Gastrocnemius medialis (tissue), 4 donors: ENCODE data around the gene GPR32.
"Not testable (repeated sequence)": the region's sequence is repeated elsewhere in the genome, so short reads cannot be mapped to it uniquely, and the experiment has no call there.

Experiments
- POLR2A ChIP-seq, 2 donors: fragments of 450-650 bp; IDR thresholded peaks; one replicate each; pipeline ENCODE4 v1.6.1; 2017; ENCODE audit warnings: antibody characterized with exemption in 2 of 2, mild to moderate bottlenecking in 2 of 2, moderate library complexity in 2 of 2
- TF ChIP-seq, protein P1 (sequence below), 5 experiments: fragments of 450-650 bp in 3 of 5; fragments of 200-600 bp in 2 of 5; sonication (generic) in 2 of 5; IDR thresholded peaks in 4 of 5; conservative IDR thresholded peaks in 1 of 5; 1 replicate in 4 of 5; 2 replicates in 1 of 5; pipeline ENCODE4 v1.5.1; 2016 to 2019; ENCODE audit warnings: antibody characterized with exemption in 5 of 5, mild to moderate bottlenecking in 3 of 5, moderate library complexity in 3 of 5

DNA sequence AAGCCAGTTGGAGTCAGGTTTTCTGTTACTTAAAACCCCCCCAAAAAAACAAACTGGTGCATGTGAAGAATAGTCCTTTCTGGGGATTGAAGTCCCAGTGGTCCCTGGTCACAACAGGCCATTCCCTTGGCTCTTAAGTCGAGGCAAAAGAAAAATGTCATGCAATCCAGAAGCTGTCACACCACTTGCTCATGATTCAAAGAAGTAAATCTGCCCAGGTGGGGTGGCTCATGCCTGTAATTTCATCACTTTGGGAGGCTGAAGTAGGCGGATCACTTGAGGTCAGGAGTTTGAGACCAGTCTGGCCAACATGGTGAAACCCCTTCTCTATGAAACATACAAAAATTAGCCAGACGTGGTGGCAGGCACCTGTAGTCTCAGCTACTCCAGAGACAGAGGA lies 8.8 kb upstream of the GPR32 start:
- TF ChIP-seq, protein P1, sequence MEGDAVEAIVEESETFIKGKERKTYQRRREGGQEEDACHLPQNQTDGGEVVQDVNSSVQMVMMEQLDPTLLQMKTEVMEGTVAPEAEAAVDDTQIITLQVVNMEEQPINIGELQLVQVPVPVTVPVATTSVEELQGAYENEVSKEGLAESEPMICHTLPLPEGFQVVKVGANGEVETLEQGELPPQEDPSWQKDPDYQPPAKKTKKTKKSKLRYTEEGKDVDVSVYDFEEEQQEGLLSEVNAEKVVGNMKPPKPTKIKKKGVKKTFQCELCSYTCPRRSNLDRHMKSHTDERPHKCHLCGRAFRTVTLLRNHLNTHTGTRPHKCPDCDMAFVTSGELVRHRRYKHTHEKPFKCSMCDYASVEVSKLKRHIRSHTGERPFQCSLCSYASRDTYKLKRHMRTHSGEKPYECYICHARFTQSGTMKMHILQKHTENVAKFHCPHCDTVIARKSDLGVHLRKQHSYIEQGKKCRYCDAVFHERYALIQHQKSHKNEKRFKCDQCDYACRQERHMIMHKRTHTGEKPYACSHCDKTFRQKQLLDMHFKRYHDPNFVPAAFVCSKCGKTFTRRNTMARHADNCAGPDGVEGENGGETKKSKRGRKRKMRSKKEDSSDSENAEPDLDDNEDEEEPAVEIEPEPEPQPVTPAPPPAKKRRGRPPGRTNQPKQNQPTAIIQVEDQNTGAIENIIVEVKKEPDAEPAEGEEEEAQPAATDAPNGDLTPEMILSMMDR (IDR thresholded peaks at IDR 0.05 in 4 of 5, conservative IDR thresholded peaks at IDR 0.05 in 1 of 5), result not testable (repeated sequence)
- not testable (repeated sequence) for TF ChIP-seq POLR2A (IDR thresholded peaks at IDR 0.05)
